ENCODE measurements around the gene KCNMB2.

KCNMB2 gene

GRCh38 chr3:178833695-178834094 is 297.5 kb downstream of the KCNMB2 start:
- no peaks in the 10 kb centered on the region for H3K27me3 ChIP-seq (ENCODE audit: insufficient read depth, poor library complexity, severe bottlenecking)
- TF ChIP-seq CTCF (IDR thresholded peaks at IDR 0.05; ENCODE audit: insufficient read depth, low read length): no peak
- no peak for TF ChIP-seq REST (IDR thresholded peaks at IDR 0.05; ENCODE audit: insufficient replicate concordance, low read depth)
- no peak for TF ChIP-seq GABPA (IDR thresholded peaks at IDR 0.05; ENCODE audit: low read depth)
- no peak for TF ChIP-seq POLR2AphosphoS5 (IDR thresholded peaks at IDR 0.05; ENCODE audit: low read depth)
- TF ChIP-seq SPI1 (IDR thresholded peaks at IDR 0.05; ENCODE audit: borderline replicate concordance, low read depth): no peak
- no peak overlapping the region for H3K27ac ChIP-seq (replicated peaks)
- DNase-seq (ENCODE audit: low read depth in 1 of 2, low spot score in 1 of 2): no peak
- no peak overlapping the region for H3K4me3 ChIP-seq (replicated peaks; ENCODE audit: insufficient read depth, low read length)

- Histone ChIP-seq H3K27me3 (ENCODE audit: insufficient read depth, poor library complexity, severe bottlenecking) (no peaks in the 10 kb centered on the region), H3K27ac (replicated peaks) (no peak overlapping the region), H3K4me3 (replicated peaks; ENCODE audit: insufficient read depth, low read length) (no peak overlapping the region)
- DNase-seq (ENCODE audit: low read depth in 1 of 2, low spot score in 1 of 2): no peak
- no peak for TF ChIP-seq POLR2AphosphoS5 (IDR thresholded peaks at IDR 0.05; ENCODE audit: low read depth)
- TF ChIP-seq REST (IDR thresholded peaks at IDR 0.05; ENCODE audit: insufficient replicate concordance, low read depth): no peak
- no peak for TF ChIP-seq CTCF (IDR thresholded peaks at IDR 0.05; ENCODE audit: insufficient read depth, low read length)
- no peak for TF ChIP-seq GABPA (IDR thresholded peaks at IDR 0.05; ENCODE audit: low read depth)
- TF ChIP-seq SPI1 (IDR thresholded peaks at IDR 0.05; ENCODE audit: borderline replicate concordance, low read depth): no peak
Measured at GRCh38 chr3:178835033-178835432, 298.8 kb downstream of the KCNMB2 start.

- Histone ChIP-seq H3K4me3 (replicated peaks; ENCODE audit: insufficient read depth, low read length) (no peak overlapping the region), H3K27ac (replicated peaks) (no peak overlapping the region), H3K27me3 (ENCODE audit: insufficient read depth, poor library complexity, severe bottlenecking) (no peaks in the 10 kb centered on the region)
- TF ChIP-seq SPI1 (IDR thresholded peaks at IDR 0.05; ENCODE audit: borderline replicate concordance, low read depth) (no peak), GABPA (IDR thresholded peaks at IDR 0.05; ENCODE audit: low read depth) (no peak), CTCF (IDR thresholded peaks at IDR 0.05; ENCODE audit: insufficient read depth, low read length) (no peak), POLR2AphosphoS5 (IDR thresholded peaks at IDR 0.05; ENCODE audit: low read depth) (no peak), REST (IDR thresholded peaks at IDR 0.05; ENCODE audit: insufficient replicate concordance, low read depth) (no peak)
- no peak for DNase-seq (ENCODE audit: low read depth in 1 of 2, low spot score in 1 of 2)
Measured at GRCh38 chr3:178837512-178837911, 301.3 kb downstream of the KCNMB2 start.

All from HL-60 (cell line).